ENCODE results near the gene L1CAM. TPM values are rescaled to one million over a fixed set of nuclear protein-coding genes. Genes with fewer than 3 reads are reported as not detected.

Gene L1CAM, protein sequence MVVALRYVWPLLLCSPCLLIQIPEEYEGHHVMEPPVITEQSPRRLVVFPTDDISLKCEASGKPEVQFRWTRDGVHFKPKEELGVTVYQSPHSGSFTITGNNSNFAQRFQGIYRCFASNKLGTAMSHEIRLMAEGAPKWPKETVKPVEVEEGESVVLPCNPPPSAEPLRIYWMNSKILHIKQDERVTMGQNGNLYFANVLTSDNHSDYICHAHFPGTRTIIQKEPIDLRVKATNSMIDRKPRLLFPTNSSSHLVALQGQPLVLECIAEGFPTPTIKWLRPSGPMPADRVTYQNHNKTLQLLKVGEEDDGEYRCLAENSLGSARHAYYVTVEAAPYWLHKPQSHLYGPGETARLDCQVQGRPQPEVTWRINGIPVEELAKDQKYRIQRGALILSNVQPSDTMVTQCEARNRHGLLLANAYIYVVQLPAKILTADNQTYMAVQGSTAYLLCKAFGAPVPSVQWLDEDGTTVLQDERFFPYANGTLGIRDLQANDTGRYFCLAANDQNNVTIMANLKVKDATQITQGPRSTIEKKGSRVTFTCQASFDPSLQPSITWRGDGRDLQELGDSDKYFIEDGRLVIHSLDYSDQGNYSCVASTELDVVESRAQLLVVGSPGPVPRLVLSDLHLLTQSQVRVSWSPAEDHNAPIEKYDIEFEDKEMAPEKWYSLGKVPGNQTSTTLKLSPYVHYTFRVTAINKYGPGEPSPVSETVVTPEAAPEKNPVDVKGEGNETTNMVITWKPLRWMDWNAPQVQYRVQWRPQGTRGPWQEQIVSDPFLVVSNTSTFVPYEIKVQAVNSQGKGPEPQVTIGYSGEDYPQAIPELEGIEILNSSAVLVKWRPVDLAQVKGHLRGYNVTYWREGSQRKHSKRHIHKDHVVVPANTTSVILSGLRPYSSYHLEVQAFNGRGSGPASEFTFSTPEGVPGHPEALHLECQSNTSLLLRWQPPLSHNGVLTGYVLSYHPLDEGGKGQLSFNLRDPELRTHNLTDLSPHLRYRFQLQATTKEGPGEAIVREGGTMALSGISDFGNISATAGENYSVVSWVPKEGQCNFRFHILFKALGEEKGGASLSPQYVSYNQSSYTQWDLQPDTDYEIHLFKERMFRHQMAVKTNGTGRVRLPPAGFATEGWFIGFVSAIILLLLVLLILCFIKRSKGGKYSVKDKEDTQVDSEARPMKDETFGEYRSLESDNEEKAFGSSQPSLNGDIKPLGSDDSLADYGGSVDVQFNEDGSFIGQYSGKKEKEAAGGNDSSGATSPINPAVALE
- total RNA-seq = 2.1 and 6.3 TPM in 2 replicates

DNA sequence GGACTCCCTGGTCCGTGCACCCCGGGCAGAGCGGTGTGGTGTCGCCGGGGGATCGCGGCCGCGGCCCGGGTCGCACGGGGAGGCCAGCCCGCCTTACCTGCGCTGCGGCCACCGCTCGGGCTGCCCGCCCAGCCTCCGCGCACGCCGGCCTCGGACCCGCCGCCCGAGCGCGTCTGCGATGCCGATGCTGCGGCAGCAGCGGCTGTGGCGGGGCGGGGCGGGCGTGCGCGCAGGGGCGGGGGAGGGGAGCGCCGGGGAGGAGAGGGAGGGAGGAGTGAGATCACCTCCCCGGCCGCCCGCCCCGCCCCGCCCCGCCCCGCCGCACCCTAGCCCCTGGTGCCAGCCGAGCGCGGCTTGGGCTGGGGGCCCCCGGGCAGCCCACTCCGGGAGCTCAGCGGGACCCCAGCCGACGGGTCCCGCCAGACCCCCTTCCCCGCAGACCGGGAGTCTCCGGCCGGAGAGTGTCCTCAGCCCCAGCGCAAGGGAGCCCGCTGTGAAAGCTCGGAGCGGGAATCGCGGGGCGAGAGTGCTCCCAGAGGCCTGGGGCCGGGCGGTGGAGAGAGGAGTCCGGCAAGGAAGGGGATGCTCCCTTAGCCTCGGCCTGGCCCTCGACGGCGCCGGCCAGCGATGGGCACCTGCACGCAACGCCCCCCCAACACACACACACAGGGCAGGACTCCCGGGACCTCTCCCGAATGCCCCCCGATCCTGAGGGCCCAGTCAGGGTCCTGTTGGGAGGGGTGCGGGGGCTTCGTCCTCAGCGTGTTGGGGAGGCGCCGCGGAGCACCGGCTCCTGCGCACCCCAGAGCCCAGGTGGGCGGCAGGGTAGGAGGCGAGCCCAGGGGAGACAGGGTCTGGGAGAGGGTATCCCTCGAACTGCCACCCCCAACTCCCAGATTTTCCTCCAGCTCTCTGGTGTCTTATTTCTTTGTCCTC is at the start of gene L1CAM:
Gene L1CAM, minus strand, starts transcription at position 206 of the 936 bp plus-strand sequence. CDS start 10,337 bp downstream, outside the sequence.

GRCh38 chrX:153934762-153935325 is 48.9 kb upstream of the L1CAM start, which contains the start of gene NAA10:
NAA10 (minus strand) TSS chrX:153935037; CDS start chrX:153934904, 133 bp downstream.

DNA sequence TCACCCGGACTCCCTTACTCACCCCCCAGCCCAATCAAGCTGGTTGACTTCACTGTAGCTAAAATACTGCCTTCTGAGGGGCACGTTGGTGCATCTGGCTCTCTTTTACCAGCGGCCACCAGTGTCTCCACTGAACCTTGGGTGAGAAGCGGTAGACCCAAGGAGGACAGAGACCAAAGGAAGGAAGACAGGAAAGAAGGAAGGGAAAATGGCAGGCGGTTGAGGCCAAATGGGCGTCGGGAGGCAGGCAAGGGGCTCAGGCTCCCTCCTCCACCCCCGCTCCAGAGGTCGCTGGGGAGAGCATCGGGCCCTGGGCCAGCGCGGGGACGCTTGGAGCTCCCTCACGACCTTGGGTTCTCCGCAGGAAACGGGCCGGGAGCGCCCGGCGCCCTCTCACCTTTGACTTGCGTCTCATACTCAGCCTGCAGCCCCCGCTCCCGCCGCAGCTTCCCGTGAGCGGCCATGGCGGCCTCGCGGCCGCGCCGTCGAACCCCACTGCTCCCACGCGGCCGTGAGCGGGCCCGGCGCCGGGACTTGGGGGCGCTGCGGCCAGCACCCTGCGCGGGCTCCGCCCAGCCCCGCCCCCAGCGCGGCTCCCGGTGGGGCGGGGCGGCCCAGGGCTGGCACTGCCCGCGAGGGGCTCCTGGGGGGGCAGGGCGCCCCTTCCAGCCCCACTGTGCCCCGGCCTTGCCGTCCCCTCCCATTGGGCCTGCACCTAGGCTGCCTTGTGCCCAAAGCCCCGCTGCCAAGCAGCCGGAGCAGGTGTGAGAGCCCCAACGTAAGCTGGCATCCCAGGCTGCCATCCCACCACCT is 40.0 kb upstream of the L1CAM start, which contains the start of gene ARHGAP4:
Gene ARHGAP4, minus strand, starts transcription at position 526 of the 813 bp plus-strand sequence. Its CDS starts 62 bp downstream, at position 464.

GRCh38 chrX:153903991-153904957 is 18.3 kb upstream of the L1CAM start, which contains the start of gene AVPR2:
AVPR2 (plus strand) TSS chrX:153904673; CDS start chrX:153905146, 473 bp downstream.

GRCh38 chrX:153829799-153830639 is 56.0 kb downstream of the L1CAM start, which contains the start of gene PDZD4:
PDZD4 (minus strand) TSS chrX:153830544; CDS start chrX:153830298, 246 bp downstream.

Other genes starting within 250 kb of the L1CAM start
- 0.28 and 0.68 TPM in 2 replicates for gene DUSP9, start 239.0 kb downstream of the L1CAM start, total RNA-seq
- gene PNCK, start 212.4 kb downstream of the L1CAM start, total RNA-seq = 0.34 and 2.5 TPM in 2 replicates
- 29.0 and 77.4 TPM in 2 replicates for gene SLC6A8, start 198.2 kb downstream of the L1CAM start, total RNA-seq
- 229 and 239 TPM in 2 replicates for gene BCAP31, start 161.8 kb downstream of the L1CAM start, total RNA-seq
- 1.0 and 4.3 TPM in 2 replicates for gene ABCD1, start 161.3 kb downstream of the L1CAM start, total RNA-seq
- 2.7 and 28.8 TPM in 2 replicates for gene PLXNB3, start 121.9 kb downstream of the L1CAM start, total RNA-seq
- gene SRPK3, start 105.1 kb downstream of the L1CAM start, total RNA-seq = under 0.01 and 0.14 TPM in 2 replicates
- 22.9 and 38.8 TPM in 2 replicates for gene IDH3G, start 91.8 kb downstream of the L1CAM start, total RNA-seq
- gene SSR4, start 91.5 kb downstream of the L1CAM start, total RNA-seq = 71.8 and 132 TPM in 2 replicates
- gene PDZD4, start 55.6 kb downstream of the L1CAM start, total RNA-seq = 0.36 TPM in 1 of 2 replicates, not detected in the other
- not detected in 2 replicates for gene AVPR2, start 18.5 kb upstream of the L1CAM start, total RNA-seq
- gene ARHGAP4, start 40.1 kb upstream of the L1CAM start, total RNA-seq = 0.68 and 1.4 TPM in 2 replicates
- 51.6 and 54.3 TPM in 2 replicates for gene NAA10, start 48.9 kb upstream of the L1CAM start, total RNA-seq
- 1.0 and 3.6 TPM in 2 replicates for gene RENBP, start 58.5 kb upstream of the L1CAM start, total RNA-seq
- 8.9 and 26.0 TPM in 2 replicates for gene HCFC1, start 85.6 kb upstream of the L1CAM start, total RNA-seq
- gene TMEM187, start 86.6 kb upstream of the L1CAM start, total RNA-seq = 5.1 and 7.5 TPM in 2 replicates
- 127 and 144 TPM in 2 replicates for gene IRAK1, start 133.7 kb upstream of the L1CAM start, total RNA-seq
- gene MECP2, start 211.5 kb upstream of the L1CAM start, total RNA-seq = 18.1 and 22.6 TPM in 2 replicates